CD4-positive, alpha-beta T cell treated with Interleukin-15 for 4 hours (primary cell): ENCODE measurements around the gene FZD1.

Experiments used
- DNase-seq: peaks from one replicate; pipeline ENCODE4 v3.0.0-alpha.2; 2020; ENCODE audit warnings: low spot score

The FZD1 gene

GRCh38 chr7:91264924-91265681, 870 bp downstream of the FZD1 start:
- DNase-seq = no peak

- no peak for DNase-seq
Observed at GRCh38 chr7:91265693-91266066, 1.4 kb downstream of the FZD1 start.

GRCh38 chr7:91266067-91266688, 1.9 kb downstream of the FZD1 start:
- DNase-seq = no peak

- DNase-seq = no peak
Observed at GRCh38 chr7:91266689-91267090, 2.5 kb downstream of the FZD1 start.

- no peak for DNase-seq
Observed at GRCh38 chr7:91267171-91267955, 3.1 kb downstream of the FZD1 start.

- DNase-seq = no peak
Observed at GRCh38 chr7:91270372-91270771, 6.1 kb downstream of the FZD1 start.

GRCh38 chr7:91276909-91277308, 12.7 kb downstream of the FZD1 start:
- DNase-seq = no peak

- no peak for DNase-seq
Observed at GRCh38 chr7:91280185-91280584, 16.0 kb downstream of the FZD1 start.

- no peak for DNase-seq
Observed at GRCh38 chr7:91280604-91281003, 16.4 kb downstream of the FZD1 start.

- no peak for DNase-seq
Observed at GRCh38 chr7:91285696-91286355, 21.6 kb downstream of the FZD1 start.

GRCh38 chr7:91286432-91286831, 22.2 kb downstream of the FZD1 start:
- DNase-seq = no peak

- DNase-seq = no peak
Observed at GRCh38 chr7:91287371-91288084, 23.3 kb downstream of the FZD1 start.

GRCh38 chr7:91288208-91288824, 24.1 kb downstream of the FZD1 start:
- DNase-seq = no peak

GRCh38 chr7:91289633-91290254, 25.5 kb downstream of the FZD1 start:
- DNase-seq = no peak

GRCh38 chr7:91291302-91291701, 27.1 kb downstream of the FZD1 start:
- no peak for DNase-seq

- DNase-seq = no peak
Observed at GRCh38 chr7:91291902-91292301, 27.7 kb downstream of the FZD1 start.

- no peak for DNase-seq
Observed at GRCh38 chr7:91292506-91292905, 28.3 kb downstream of the FZD1 start.

GRCh38 chr7:91293136-91293535, 28.9 kb downstream of the FZD1 start:
- DNase-seq = no peak

- DNase-seq = no peak
Observed at GRCh38 chr7:91293840-91294239, 29.6 kb downstream of the FZD1 start.

- no peak for DNase-seq
Observed at GRCh38 chr7:91294639-91295220, 30.5 kb downstream of the FZD1 start.

GRCh38 chr7:91295576-91295975, 31.3 kb downstream of the FZD1 start:
- DNase-seq = no peak
